Neural crest cell (in vitro differentiated cells): ENCODE data around the gene IPO4. TPM values are rescaled to one million over a fixed set of nuclear protein-coding genes. Genes with fewer than 3 reads are reported as not detected.
"Not testable (repeated sequence)": the region's sequence is repeated elsewhere in the genome, so short reads cannot be mapped to it uniquely, and the experiment has no call there.

Experiments
- DNase-seq: peaks from one replicate; pipeline ENCODE4 v3.0.0; 2021; ENCODE audit warnings: low read depth, mixed read lengths, low spot score
- H3K27ac Mint-ChIP-seq: one replicate; pipeline ENCODE4 v1.8.0; 2021; ENCODE audit warnings: mild to moderate bottlenecking, mixed read lengths; ENCODE audit not compliant: unreplicated experiment
- H3K27me3 Mint-ChIP-seq: 2 replicates; pipeline ENCODE4 v1.8.0; 2021; ENCODE audit warnings: low read depth, mild to moderate bottlenecking, mixed read lengths
- H3K36me3 Mint-ChIP-seq: 2 replicates; pipeline ENCODE4 v1.8.0; 2021; ENCODE audit warnings: low read depth, mild to moderate bottlenecking, mixed read lengths
- H3K4me1 Mint-ChIP-seq: 2 replicates; pipeline ENCODE4 v1.8.0; 2021; ENCODE audit warnings: mixed read lengths
- H3K4me3 Mint-ChIP-seq: one replicate; pipeline ENCODE4 v1.8.0; 2021; ENCODE audit warnings: mild to moderate bottlenecking, mixed read lengths
- H3K9me3 Mint-ChIP-seq: 2 replicates; pipeline ENCODE4 v1.8.0; 2021; ENCODE audit warnings: mixed read lengths
- CTCF ChIP-seq: fragments of 200-600 bp; sonication (generic); conservative IDR thresholded peaks from 2 replicates; pipeline ENCODE4 v1.5.0; 2021; ENCODE audit warnings: antibody characterized with exemption, mild to moderate bottlenecking
- total RNA-seq: library from RNA; stranded (reverse); gene quantifications from 2 replicates; pipeline ENCODE4 v1.2.1, GENCODE V29; 2021

Gene IPO4
- total RNA-seq, 1 donor from 2014 or later, result 88.3 TPM

DNA sequence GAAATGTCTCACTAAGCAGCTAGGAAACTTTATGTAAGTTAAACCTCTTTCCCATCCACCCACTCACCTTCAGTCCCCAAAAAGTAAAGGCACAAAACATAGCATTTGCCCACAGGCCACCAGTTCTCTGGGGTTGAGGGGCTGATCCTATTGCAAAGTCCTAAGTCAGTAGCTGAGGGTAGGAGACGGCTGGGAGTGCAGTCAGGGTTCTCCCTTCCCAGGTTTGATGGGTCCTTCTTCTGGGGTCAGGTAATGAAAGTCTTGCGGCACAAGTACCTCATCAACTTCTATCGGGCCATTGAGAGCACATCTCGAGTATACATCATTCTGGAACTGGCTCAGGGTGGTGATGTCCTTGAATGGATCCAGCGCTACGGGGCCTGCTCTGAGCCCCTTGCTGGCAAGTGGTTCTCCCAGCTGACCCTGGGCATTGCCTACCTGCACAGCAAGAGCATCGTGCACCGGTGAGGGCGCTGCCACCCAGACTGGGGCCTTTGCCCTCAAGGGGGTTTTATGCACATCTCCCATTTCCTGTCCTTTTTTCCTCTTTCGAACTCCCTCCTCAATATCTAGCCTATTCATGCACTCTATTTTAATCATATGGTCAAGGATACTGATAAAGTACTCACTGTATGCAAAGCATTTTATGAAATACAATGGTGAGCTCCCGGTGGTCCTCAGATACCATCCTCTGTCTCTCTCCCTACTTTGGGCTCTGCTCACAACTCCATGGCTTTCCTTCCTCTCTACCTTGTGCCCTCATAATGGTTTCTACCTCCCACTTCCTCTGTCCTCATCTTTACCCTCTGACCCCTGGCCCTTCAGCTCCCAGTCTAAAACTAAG is 17.9 kb upstream of the IPO4 start:
- H3K4me1 Mint-ChIP-seq, result peaks cover 6% of the 10 kb centered on the region
- no peak overlapping the region for H3K27ac Mint-ChIP-seq
- no peak for DNase-seq
- H3K4me3 Mint-ChIP-seq, result no peak overlapping the region
- no peak for TF ChIP-seq CTCF
- no peaks in the 10 kb centered on the region for H3K9me3 Mint-ChIP-seq
- no peaks in the 10 kb centered on the region for H3K27me3 Mint-ChIP-seq
- peaks cover 34% of the 10 kb centered on the region for H3K36me3 Mint-ChIP-seq

GRCh38 chr14:24204163-24205146 is 15.8 kb upstream of the IPO4 start:
- no peaks in the 10 kb centered on the region for H3K9me3 Mint-ChIP-seq
- no peak for TF ChIP-seq CTCF
- H3K36me3 Mint-ChIP-seq, result peaks cover 36% of the 10 kb centered on the region
- H3K4me3 Mint-ChIP-seq, result peak overlapping the region; percentile 2
- H3K27ac Mint-ChIP-seq, result no peak overlapping the region
- no peaks in the 10 kb centered on the region for H3K27me3 Mint-ChIP-seq
- H3K4me1 Mint-ChIP-seq, result peaks cover 5% of the 10 kb centered on the region
- DNase-seq, result no peak

DNA sequence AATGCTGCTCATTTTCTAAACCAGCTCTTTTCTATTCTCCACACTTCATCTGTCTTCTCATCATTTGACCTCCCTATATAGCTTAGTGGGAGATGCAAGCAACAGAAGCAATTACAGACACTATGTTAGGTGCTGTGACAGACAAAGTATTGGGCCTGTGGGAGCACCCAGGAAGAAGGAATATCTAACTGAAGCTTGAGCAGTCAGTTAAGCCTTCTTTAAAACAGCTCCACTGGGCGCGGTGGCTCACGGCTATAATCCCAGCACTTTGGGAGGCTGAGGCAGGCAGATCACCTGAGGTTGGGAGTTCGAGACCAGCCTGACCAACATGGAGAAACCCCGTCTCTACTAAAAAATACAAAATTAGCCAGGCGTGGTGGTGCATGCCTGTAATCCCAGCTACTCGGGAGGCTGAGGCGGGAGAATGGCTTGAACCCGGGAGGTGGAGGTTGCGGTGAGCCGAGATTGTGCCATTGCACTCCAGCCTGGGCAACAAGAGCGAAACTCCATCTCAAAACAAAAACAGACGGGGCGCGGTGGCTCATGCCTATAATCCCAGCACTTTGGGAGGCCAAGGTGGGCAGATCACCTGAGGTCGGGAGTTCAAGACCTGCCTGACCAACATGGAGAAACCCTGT is 14.8 kb upstream of the IPO4 start:
- not testable (repeated sequence) for H3K9me3 Mint-ChIP-seq, H3K27me3 Mint-ChIP-seq, H3K27ac Mint-ChIP-seq, DNase-seq
- Mint-ChIP-seq H3K36me3 (peaks cover 45% of the 10 kb centered on the region), H3K4me1 (peaks cover 13% of the 10 kb centered on the region), H3K4me3 (peak overlapping the region; percentile 36)

DNA sequence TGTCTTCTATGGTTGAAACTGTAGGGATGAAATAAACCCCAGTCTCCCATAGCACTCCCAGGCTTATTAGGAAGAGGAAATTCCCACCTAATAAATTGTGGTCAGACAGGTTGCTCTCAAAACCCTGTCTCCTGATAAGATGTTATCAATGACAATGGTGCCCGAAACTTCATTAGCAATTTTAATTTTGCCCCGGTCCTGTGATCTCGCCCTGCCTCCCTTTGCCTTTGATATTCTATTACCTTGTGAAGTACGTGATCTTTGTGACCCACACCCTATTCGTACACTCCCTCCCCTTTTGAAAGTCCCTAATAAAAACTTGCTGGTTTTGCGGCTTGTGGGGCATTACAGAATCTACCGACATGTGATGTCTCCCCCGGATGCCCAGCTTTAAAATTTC is 13.9 kb upstream of the IPO4 start:
- H3K27ac Mint-ChIP-seq, H3K9me3 Mint-ChIP-seq, DNase-seq, H3K27me3 Mint-ChIP-seq: not testable (repeated sequence)
- Mint-ChIP-seq H3K4me3 (peak overlapping the region; percentile 36), H3K4me1 (peaks cover 14% of the 10 kb centered on the region), H3K36me3 (peaks cover 41% of the 10 kb centered on the region)

- Mint-ChIP-seq H3K4me1 (peaks cover 36% of the 10 kb centered on the region), H3K36me3 (peaks cover 30% of the 10 kb centered on the region), H3K9me3 (no peaks in the 10 kb centered on the region), H3K4me3 (peak overlapping the region; percentile 63), H3K27ac (peak overlapping the region; percentile 70), H3K27me3 (no peaks in the 10 kb centered on the region)
- no peak for DNase-seq
- no peak for TF ChIP-seq CTCF
These were observed 10.4 kb upstream of the IPO4 start for GRCh38 chr14:24198814-24199524.

DNA sequence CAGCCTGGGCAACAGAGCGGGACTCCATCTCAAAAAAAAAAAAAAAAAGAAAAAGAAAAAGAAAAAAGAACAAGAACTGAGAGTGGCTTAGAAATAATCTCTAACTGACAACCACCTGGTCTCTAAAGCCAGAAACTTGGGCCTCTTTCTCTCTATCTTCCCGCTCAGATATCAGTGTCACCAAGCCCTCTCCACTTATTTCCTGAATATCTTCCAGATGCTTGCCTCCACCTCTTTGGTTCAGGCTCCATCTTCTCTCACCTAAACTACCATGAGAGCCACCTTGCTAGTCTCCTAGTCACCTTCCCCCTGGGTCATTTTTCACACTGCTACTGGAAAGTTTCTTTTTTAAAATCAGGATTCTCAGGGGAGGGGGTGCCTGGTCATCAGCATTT is 8.4 kb upstream of the IPO4 start:
- no peaks in the 10 kb centered on the region for H3K9me3 Mint-ChIP-seq
- no peak for DNase-seq
- H3K27ac Mint-ChIP-seq, result no peak overlapping the region
- peaks cover 38% of the 10 kb centered on the region for H3K4me1 Mint-ChIP-seq
- peak overlapping the region; percentile 96 for H3K4me3 Mint-ChIP-seq
- H3K27me3 Mint-ChIP-seq, result no peaks in the 10 kb centered on the region
- peaks cover 30% of the 10 kb centered on the region for H3K36me3 Mint-ChIP-seq
- TF ChIP-seq CTCF, result no peak
